Measurements from ENCODE around the gene KLC4. TPM values are rescaled to one million over a fixed set of nuclear protein-coding genes. Genes with fewer than 3 reads are reported as not detected.

KLC4 gene
- total RNA-seq, 1 donor = 17.7 TPM

GRCh38 chr6:43105538-43106222, 46.2 kb downstream of the KLC4 start:
- no peak for DNase-seq (ENCODE audit: insufficient read length, low spot score, missing footprints)
- no peaks in the 10 kb centered on the region for H3K27me3 ChIP-seq (ENCODE audit: insufficient read depth, low read length)
- H3K4me3 ChIP-seq (ENCODE audit: insufficient read depth, low read length) = no peak overlapping the region
- no peaks in the 10 kb centered on the region for H3K9me3 ChIP-seq (ENCODE audit: low read depth, low read length)
- H2AFZ ChIP-seq (ENCODE audit: low read length) = no peak overlapping the region
- no peaks in the 10 kb centered on the region for H3K4me1 ChIP-seq (ENCODE audit: insufficient read depth, low read length)
- H3K36me3 ChIP-seq (ENCODE audit: insufficient read depth, low read length) = no peaks in the 10 kb centered on the region
- H3K79me2 ChIP-seq (ENCODE audit: insufficient read depth, low read length) = peaks cover 21% of the 10 kb centered on the region
- H4K20me1 ChIP-seq (ENCODE audit: insufficient read depth, low read length) = peaks cover 16% of the 10 kb centered on the region
- H3K4me2 ChIP-seq (ENCODE audit: insufficient read depth, low read length) = no peak overlapping the region
- no peak for TF ChIP-seq CTCF (IDR thresholded peaks at IDR 0.05; ENCODE audit: extremely low read depth, low read depth, low read length)
- no peak overlapping the region for H3K27ac ChIP-seq (ENCODE audit: low read depth, low read length)

- Histone ChIP-seq H3K27me3 (ENCODE audit: insufficient read depth, low read length) (no peaks in the 10 kb centered on the region), H3K9me3 (ENCODE audit: low read depth, low read length) (no peaks in the 10 kb centered on the region), H3K4me1 (ENCODE audit: insufficient read depth, low read length) (no peaks in the 10 kb centered on the region), H4K20me1 (ENCODE audit: insufficient read depth, low read length) (peaks cover 10% of the 10 kb centered on the region), H3K27ac (ENCODE audit: low read depth, low read length) (no peak overlapping the region), H3K36me3 (ENCODE audit: insufficient read depth, low read length) (no peaks in the 10 kb centered on the region), H2AFZ (ENCODE audit: low read length) (no peak overlapping the region), H3K4me2 (ENCODE audit: insufficient read depth, low read length) (no peak overlapping the region), H3K79me2 (ENCODE audit: insufficient read depth, low read length) (peaks cover 21% of the 10 kb centered on the region), H3K4me3 (ENCODE audit: insufficient read depth, low read length) (no peak overlapping the region)
- no peak for DNase-seq (ENCODE audit: insufficient read length, low spot score, missing footprints)
- TF ChIP-seq CTCF (IDR thresholded peaks at IDR 0.05; ENCODE audit: extremely low read depth, low read depth, low read length) = no peak
Measured at GRCh38 chr6:43107344-43108062, 48.1 kb downstream of the KLC4 start.

- DNase-seq (ENCODE audit: insufficient read length, low spot score, missing footprints) = no peak
Measured at GRCh38 chr6:43113431-43114260, 54.2 kb downstream of the KLC4 start.

More at GRCh38 chr6:43113431-43114260, 54.2 kb downstream of the KLC4 start:
- Histone ChIP-seq H3K4me2 (ENCODE audit: insufficient read depth, low read length) (no peak overlapping the region), H3K4me3 (ENCODE audit: insufficient read depth, low read length) (no peak overlapping the region), H3K9me3 (ENCODE audit: low read depth, low read length) (no peaks in the 10 kb centered on the region), H3K27ac (ENCODE audit: low read depth, low read length) (peak overlapping the region; percentile 70), H2AFZ (ENCODE audit: low read length) (no peak overlapping the region), H3K36me3 (ENCODE audit: insufficient read depth, low read length) (no peaks in the 10 kb centered on the region), H3K27me3 (ENCODE audit: insufficient read depth, low read length) (no peaks in the 10 kb centered on the region), H4K20me1 (ENCODE audit: insufficient read depth, low read length) (no peaks in the 10 kb centered on the region), H3K4me1 (ENCODE audit: insufficient read depth, low read length) (peaks cover 29% of the 10 kb centered on the region), H3K79me2 (ENCODE audit: insufficient read depth, low read length) (peaks cover 26% of the 10 kb centered on the region)
- TF ChIP-seq CTCF (IDR thresholded peaks at IDR 0.05; ENCODE audit: extremely low read depth, low read depth, low read length) = no peak
